GM12872 (cell line): Measurements from ENCODE around the gene SPEM3.

Experiments
- TF ChIP-seq, protein P1 (sequence below): IDR thresholded peaks from 3 replicates; pipeline ENCODE4 v1.5.1; 2011; ENCODE audit warnings: low read depth, mild to moderate bottlenecking, low read length, moderate library complexity; ENCODE audit not compliant: insufficient read depth

Gene SPEM3

DNA sequence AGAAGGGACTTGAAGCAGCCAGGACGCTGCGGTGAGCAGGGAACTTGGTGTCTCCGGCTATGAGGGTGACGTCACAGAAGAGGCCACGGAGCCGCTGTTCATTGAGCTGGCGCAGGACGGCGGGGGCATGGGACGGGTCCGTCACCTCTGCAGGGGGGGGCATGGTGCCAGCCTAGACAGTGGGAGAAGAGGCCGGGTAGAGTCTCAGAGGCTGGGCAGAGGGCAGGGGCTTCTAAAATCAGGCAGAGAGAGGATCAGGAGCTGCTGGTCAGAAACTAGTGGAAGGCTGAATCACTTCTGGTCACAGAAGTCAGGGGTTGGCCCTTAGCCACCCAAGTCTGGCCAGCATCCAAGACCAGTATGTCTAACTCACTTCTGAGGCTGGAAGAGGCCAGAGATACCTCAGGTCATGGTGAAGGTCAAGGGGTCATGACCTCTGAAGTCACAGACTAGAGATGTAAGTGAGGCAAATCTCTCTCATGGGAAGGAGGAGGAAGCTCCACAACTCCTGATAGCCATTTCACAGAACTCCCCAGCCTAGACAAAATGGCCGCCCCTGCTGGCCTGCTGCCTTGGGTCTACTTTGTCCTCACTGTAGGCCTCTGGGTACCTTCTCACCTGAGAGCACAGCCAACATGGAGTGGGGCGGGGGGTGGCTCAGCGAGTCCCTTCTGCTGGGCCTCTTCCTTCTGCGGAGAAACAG is 38.1 kb downstream of the SPEM3 start:
- TF ChIP-seq, protein P1, sequence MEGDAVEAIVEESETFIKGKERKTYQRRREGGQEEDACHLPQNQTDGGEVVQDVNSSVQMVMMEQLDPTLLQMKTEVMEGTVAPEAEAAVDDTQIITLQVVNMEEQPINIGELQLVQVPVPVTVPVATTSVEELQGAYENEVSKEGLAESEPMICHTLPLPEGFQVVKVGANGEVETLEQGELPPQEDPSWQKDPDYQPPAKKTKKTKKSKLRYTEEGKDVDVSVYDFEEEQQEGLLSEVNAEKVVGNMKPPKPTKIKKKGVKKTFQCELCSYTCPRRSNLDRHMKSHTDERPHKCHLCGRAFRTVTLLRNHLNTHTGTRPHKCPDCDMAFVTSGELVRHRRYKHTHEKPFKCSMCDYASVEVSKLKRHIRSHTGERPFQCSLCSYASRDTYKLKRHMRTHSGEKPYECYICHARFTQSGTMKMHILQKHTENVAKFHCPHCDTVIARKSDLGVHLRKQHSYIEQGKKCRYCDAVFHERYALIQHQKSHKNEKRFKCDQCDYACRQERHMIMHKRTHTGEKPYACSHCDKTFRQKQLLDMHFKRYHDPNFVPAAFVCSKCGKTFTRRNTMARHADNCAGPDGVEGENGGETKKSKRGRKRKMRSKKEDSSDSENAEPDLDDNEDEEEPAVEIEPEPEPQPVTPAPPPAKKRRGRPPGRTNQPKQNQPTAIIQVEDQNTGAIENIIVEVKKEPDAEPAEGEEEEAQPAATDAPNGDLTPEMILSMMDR = no peak

DNA sequence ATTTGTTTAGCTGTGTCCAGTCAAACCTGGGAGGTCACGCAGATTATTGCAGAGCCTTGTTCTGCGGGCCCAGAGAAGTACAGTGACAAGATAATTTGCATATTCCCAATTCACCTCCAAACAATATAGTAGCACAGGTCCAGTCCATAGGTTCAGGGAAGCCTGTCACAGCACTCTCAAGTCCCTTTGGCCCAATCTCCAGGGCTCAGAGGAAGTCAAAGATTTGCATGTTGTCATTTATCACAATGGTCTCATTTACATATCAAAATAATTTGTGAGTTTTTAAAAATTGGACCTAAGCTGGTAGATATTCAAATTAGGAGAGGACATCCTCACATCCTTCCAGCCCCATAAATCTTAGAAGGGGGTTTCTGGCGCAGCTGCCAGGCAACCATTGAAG is 38.8 kb downstream of the SPEM3 start:
- TF ChIP-seq, protein P1 = no peak

DNA sequence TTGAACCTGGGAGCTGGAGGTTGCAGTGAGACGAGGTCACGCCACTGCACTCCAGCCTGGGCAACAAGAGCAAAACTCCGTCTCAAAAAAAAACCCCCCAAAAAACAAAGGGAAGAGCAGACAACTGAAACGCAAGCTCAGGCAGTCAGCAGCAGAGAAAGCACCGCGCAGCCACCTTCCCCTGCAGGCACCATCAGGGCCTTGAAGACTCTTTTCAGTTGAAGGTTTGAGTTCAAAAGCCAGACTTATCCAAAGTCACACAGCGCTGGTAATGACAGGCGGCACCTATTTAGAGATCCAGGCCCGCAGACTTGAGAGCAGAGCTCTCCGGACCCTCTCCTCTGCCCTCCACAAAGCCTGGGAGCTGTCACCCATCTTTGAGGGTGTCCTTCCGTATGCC is 39.6 kb downstream of the SPEM3 start:
- TF ChIP-seq, protein P1 = no peak

DNA sequence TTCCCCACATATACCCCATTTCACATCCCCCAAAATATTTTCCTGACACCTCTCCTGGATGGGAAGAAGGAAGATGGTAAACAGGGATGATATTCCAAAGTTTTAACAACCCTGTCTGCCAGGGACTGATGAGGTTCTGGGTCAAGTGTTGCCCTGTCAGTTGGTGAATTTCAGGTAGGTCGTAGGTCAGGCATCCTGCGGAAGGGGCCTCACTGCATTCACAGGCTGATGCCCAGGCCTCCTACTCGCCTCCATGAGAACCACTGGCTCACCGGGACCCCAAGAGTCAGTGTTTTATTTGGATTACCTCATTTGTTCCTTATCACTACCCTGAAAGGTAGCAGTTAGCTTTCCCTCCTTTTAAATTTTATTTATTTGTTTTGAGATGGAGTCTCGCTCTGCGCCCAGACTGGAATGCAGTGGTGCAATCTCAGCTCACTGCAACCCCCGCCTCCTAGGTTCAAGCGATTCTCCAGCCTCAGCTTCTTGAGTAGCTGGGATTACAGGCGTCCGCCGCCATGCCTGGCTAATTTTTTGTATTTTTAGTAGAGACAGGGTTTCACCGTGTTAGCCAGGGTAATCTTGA is 40.2 kb downstream of the SPEM3 start:
- TF ChIP-seq, protein P1 = no peak

DNA sequence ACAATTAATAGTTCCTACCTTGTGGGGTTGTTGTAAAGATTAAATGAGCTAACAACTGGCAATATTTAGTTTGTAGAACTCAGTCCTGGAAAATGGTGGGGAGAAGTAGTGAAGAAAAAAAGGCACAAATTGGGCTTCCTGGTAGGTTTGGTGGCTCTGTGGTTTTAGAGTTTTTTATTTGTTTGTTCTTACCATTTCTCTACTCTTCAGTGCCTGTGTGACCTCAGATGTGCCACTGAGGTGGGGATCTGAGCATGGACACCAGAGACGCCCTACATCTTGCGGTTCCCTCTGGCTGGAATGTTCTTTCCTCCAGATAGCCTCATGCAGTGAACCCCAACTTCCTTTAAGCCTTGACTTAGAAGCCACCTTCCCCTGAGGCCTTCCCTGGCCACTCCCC is 43.1 kb downstream of the SPEM3 start:
- TF ChIP-seq, protein P1 = no peak

DNA sequence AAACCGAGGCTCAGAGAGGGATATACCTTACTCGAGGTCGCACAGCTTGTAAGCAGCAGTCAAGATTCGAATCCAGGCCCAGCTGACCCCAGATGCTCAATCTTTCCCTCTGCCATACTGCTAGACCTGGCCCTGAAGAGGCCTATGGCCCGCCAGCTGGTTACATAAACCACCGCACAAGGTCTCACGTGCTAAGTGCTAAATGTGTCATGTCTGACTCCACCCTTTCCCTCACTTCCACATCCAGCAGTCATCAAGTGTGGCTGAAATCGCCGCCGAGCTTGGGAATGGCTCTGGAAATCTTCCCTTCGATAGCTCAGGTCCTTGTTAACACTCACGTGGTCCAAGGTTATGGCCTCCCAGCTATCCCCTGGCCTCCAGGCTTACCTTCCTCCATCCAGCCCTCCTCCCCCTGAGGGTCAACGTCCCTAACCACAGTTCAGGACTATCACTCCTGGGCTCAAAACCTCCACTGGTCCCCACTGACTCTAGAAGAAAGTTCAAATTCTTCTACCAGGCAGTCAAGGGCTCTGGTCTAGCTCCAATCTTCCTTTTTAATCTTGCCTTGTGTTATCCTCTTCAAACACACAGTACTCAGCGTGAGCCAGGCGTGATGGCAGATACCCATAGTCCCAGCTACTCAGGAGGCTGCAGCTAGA is 47.2 kb downstream of the SPEM3 start:
- TF ChIP-seq, protein P1 = no peak

DNA sequence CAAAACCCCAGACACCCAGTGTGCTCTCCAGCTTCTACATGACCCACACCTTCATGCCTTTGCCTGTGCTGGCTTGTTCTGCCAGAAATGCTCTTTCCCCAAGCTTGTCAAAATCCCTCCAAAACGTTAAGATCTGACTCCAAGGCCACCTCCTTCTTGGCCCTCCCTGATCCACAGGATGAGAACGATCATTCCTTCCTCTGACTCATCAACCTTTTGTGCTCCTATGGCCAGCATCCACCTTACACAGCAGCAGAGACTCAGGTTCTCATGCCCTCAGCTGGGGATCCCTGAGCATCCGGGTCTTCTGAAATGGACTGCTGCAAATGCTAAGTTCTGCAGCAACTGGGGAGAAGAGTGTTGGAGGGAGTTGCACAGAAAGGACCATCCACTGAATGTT is 47.8 kb downstream of the SPEM3 start:
- TF ChIP-seq, protein P1 = no peak
